Cardiac muscle cell (in vitro differentiated cells and primary cell): Measurements from ENCODE around the gene MAMLD1. TPM values are rescaled to one million over a fixed set of nuclear protein-coding genes. Genes with fewer than 3 reads are reported as not detected.

ENCODE experiments used
- DNase-seq, 2 donors: peaks; one replicate each; pipeline versions ENCODE4 v3.0.0 to v3.0.0-alpha.2; 2010 to 2017; ENCODE audit warnings: low read depth in 1 of 2, low spot score in 1 of 2
- H3K27ac ChIP-seq: fragments of 200-600 bp; sonication (generic); 2 replicates; pipeline ENCODE4 v1.5.1; 2016
- H3K27me3 ChIP-seq: fragments of 200-600 bp; sonication (generic); 2 replicates; pipeline ENCODE4 v1.6.0; 2016; ENCODE audit warnings: control low read depth
- H3K36me3 ChIP-seq: fragments of 200-600 bp; sonication (generic); 2 replicates; pipeline ENCODE4 v1.5.1; 2016; ENCODE audit warnings: control low read depth
- H3K4me1 ChIP-seq: fragments of 200-600 bp; sonication (generic); 2 replicates; pipeline ENCODE4 v1.8.1; 2017; ENCODE audit warnings: low read depth, mild to moderate bottlenecking, mixed run types
- H3K4me3 ChIP-seq: fragments of 200-600 bp; sonication (generic); 2 replicates; pipeline ENCODE4 v1.5.1; 2016; ENCODE audit warnings: mild to moderate bottlenecking
- H3K9me3 ChIP-seq: fragments of 200-600 bp; sonication (generic); 2 replicates; pipeline ENCODE4 v1.5.1; 2017; ENCODE audit warnings: low read depth, mild to moderate bottlenecking, control low read depth
- CTCF ChIP-seq: IDR thresholded peaks from 2 replicates; pipeline ENCODE4 v1.5.1; 2012; ENCODE audit warnings: low read depth, mild to moderate bottlenecking, low read length
- polyA plus RNA-seq: library from polyadenylated mRNA; unstranded; fragments of >200 nt; fragmentation: Nextera tagmentation; extraction: Ambion mirVana; gene quantifications from 2 replicates; pipeline ENCODE4 v1.2.1, GENCODE V29; 2016
- total RNA-seq: library from RNA; depleted of rRNA; stranded (reverse); fragments of >200 nt; gene quantifications from 2 replicates; pipeline ENCODE4 v1.2.3, GENCODE V29; 2016

MAMLD1 gene
- total and polyA plus RNA-seq, 2 experiments from 2014 or later = 0.15 to 0.48 TPM

GRCh38 chrX:150372280-150372679, 9.2 kb downstream of the MAMLD1 start:
- TF ChIP-seq CTCF = no peak
- no peak overlapping the region for H3K27ac ChIP-seq
- H3K9me3 ChIP-seq = no peaks in the 10 kb centered on the region
- H3K27me3 ChIP-seq = no peaks in the 10 kb centered on the region
- no peaks in the 10 kb centered on the region for H3K4me1 ChIP-seq
- no peak overlapping the region for H3K4me3 ChIP-seq
- no peaks in the 10 kb centered on the region for H3K36me3 ChIP-seq
- no peak for DNase-seq

- Histone ChIP-seq H3K36me3 (no peaks in the 10 kb centered on the region), H3K27me3 (no peaks in the 10 kb centered on the region), H3K9me3 (no peaks in the 10 kb centered on the region), H3K27ac (no peak overlapping the region), H3K4me1 (no peaks in the 10 kb centered on the region), H3K4me3 (no peak overlapping the region)
- TF ChIP-seq CTCF = no peak
- DNase-seq = no peak
These were observed 9.6 kb downstream of the MAMLD1 start for GRCh38 chrX:150372756-150373155.

GRCh38 chrX:150375243-150375770, 12.2 kb downstream of the MAMLD1 start:
- H3K4me3 ChIP-seq = no peak overlapping the region
- DNase-seq = no peak
- no peak for TF ChIP-seq CTCF
- H3K9me3 ChIP-seq = no peaks in the 10 kb centered on the region
- H3K4me1 ChIP-seq = no peaks in the 10 kb centered on the region
- H3K27ac ChIP-seq = no peak overlapping the region
- no peaks in the 10 kb centered on the region for H3K36me3 ChIP-seq
- H3K27me3 ChIP-seq = no peaks in the 10 kb centered on the region

- no peaks in the 10 kb centered on the region for H3K27me3 ChIP-seq
- no peaks in the 10 kb centered on the region for H3K4me1 ChIP-seq
- no peaks in the 10 kb centered on the region for H3K9me3 ChIP-seq
- DNase-seq = no peak
- H3K36me3 ChIP-seq = no peaks in the 10 kb centered on the region
- H3K27ac ChIP-seq = no peak overlapping the region
- no peak overlapping the region for H3K4me3 ChIP-seq
- TF ChIP-seq CTCF = no peak
These were observed 13.9 kb downstream of the MAMLD1 start for GRCh38 chrX:150377005-150377404.

- Histone ChIP-seq H3K36me3 (no peaks in the 10 kb centered on the region), H3K4me1 (no peaks in the 10 kb centered on the region), H3K4me3 (no peak overlapping the region), H3K27ac (no peak overlapping the region), H3K27me3 (no peaks in the 10 kb centered on the region), H3K9me3 (no peaks in the 10 kb centered on the region)
- DNase-seq = no peak
- TF ChIP-seq CTCF = no peak
These were observed 41.9 kb downstream of the MAMLD1 start for GRCh38 chrX:150405006-150405405.

- Histone ChIP-seq H3K27me3 (no peaks in the 10 kb centered on the region), H3K4me1 (no peaks in the 10 kb centered on the region), H3K9me3 (no peaks in the 10 kb centered on the region), H3K27ac (no peak overlapping the region), H3K4me3 (no peak overlapping the region), H3K36me3 (no peaks in the 10 kb centered on the region)
- DNase-seq = peak in 1 of 2 donors; percentile 21
- TF ChIP-seq CTCF = peak; percentile 17
These were observed 42.5 kb downstream of the MAMLD1 start for GRCh38 chrX:150405576-150405975.
